K562 (cell line): ENCODE data around the gene DNAH17. TPM values are rescaled to one million over a fixed set of nuclear protein-coding genes. Genes with fewer than 3 reads are reported as not detected.
A peak's percentile ranks its signal among the peaks of the same experiment; 100 is the strongest.

Experiments used
- BRD9 ChIP-seq: fragments of 450-650 bp; IDR thresholded peaks from 2 replicates; pipeline ENCODE4 v1.6.1; 2018; ENCODE audit warnings: low read depth; ENCODE audit not compliant: partially characterized antibody
- CCAR2 ChIP-seq: fragments of 200-400 bp; formaldehyde crosslinking; IDR thresholded peaks from 2 replicates; pipeline ENCODE4 v1.6.1; 2017; ENCODE audit warnings: mild to moderate bottlenecking, low read depth, low read length
- CEBPB ChIP-seq: fragments of 450-650 bp; IDR thresholded peaks from 2 replicates; pipeline ENCODE4 v1.6.1; 2016; ENCODE audit warnings: missing genetic modification characterization, missing compliant biosample characterization
- EWSR1 ChIP-seq: fragments of 450-650 bp; IDR thresholded peaks from 2 replicates; pipeline ENCODE4 v1.6.1; 2018; ENCODE audit warnings: borderline replicate concordance, mild to moderate bottlenecking, low read depth, moderate library complexity; ENCODE audit not compliant: partially characterized antibody
- NR1H2 ChIP-seq: sonication (generic); formaldehyde crosslinking; IDR thresholded peaks from 2 replicates; pipeline ENCODE4 v1.4.0; 2020; ENCODE audit warnings: mild to moderate bottlenecking, missing genetic modification reagents
- NRF1 ChIP-seq, 2 experiments: fragments of 450-650 bp; IDR thresholded peaks in 1 of 2; conservative IDR thresholded peaks in 1 of 2; 2 replicates each; pipeline ENCODE4 v1.6.1; 2014; ENCODE audit warnings: mild to moderate bottlenecking in 2 of 2
- PHF20 ChIP-seq: fragments of 450-650 bp; IDR thresholded peaks from 2 replicates; pipeline ENCODE4 v1.6.1; 2018; ENCODE audit not compliant: partially characterized antibody
- YY1 ChIP-seq, 3 experiments: IDR thresholded peaks; 2 replicates each; pipeline ENCODE4 v1.6.1; 2011; ENCODE audit warnings: low read length in 2 of 3, mild to moderate bottlenecking in 2 of 3, moderate library complexity in 2 of 3, borderline replicate concordance in 1 of 3, control low read depth in 1 of 3, low read depth in 1 of 3; ENCODE audit not compliant: insufficient read depth in 3 of 3, insufficient replicate concordance in 2 of 3, control insufficient read depth in 1 of 3, insufficient read length in 1 of 3; ENCODE audit errors: extremely low read depth in 1 of 3
- ZNF347 ChIP-seq: fragments of 450-650 bp; formaldehyde crosslinking; IDR thresholded peaks from 2 replicates; pipeline ENCODE4 v1.4.0; 2020; ENCODE audit warnings: low read depth, mild to moderate bottlenecking, moderate library complexity
- ZNF436 ChIP-seq: fragments of 250-450, 450-650 bp; sonication (Bioruptor Pico); formaldehyde crosslinking; IDR thresholded peaks from 2 replicates; pipeline ENCODE4 v1.7.0; 2020; ENCODE audit warnings: mild to moderate bottlenecking
- polyA plus RNA-seq, 8 experiments: library from polyadenylated mRNA; depleted of rRNA in 4 of 8; stranded (reverse) in 5 of 8; unstranded in 3 of 8; fragments of >200 nt; fragmentation: Nextera tagmentation in 2 of 8; fragmentation: Illumina TruSeq in 1 of 8; extraction: Ambion mirVana in 2 of 8; extraction: Trizol in 1 of 8; gene quantifications; 2 replicates each; pipeline versions ENCODE4 v1.2.1 to v1.2.3, GENCODE V29; 2011 to 2014; ENCODE audit warnings: inconsistent platforms in 1 of 8, missing spikeins in 1 of 8
- total RNA-seq, 7 experiments: library from RNA; depleted of rRNA in 6 of 7; stranded (reverse); fragments of >200 nt in 6 of 7; fragmentation: Illumina TruSeq in 2 of 7; extraction: Trizol in 2 of 7; gene quantifications; 2 replicates each; pipeline versions ENCODE4 v1.2.1 to v1.2.3, GENCODE V29; 2011 to 2021; ENCODE audit warnings: low replicate concordance in 1 of 7
- TF ChIP-seq, protein P1 (sequence below): fragments of 450-650 bp; IDR thresholded peaks from 2 replicates; pipeline ENCODE4 v1.6.1; 2016; ENCODE audit warnings: mild to moderate bottlenecking, moderate library complexity

Gene DNAH17
- total and polyA plus RNA-seq, 9 of the 15 experiments (the other 6 are each of a cell fraction or from before 2014, with no cell fraction given): under 0.01 to 0.06 (median 0.03) TPM; not detected in 5

DNA sequence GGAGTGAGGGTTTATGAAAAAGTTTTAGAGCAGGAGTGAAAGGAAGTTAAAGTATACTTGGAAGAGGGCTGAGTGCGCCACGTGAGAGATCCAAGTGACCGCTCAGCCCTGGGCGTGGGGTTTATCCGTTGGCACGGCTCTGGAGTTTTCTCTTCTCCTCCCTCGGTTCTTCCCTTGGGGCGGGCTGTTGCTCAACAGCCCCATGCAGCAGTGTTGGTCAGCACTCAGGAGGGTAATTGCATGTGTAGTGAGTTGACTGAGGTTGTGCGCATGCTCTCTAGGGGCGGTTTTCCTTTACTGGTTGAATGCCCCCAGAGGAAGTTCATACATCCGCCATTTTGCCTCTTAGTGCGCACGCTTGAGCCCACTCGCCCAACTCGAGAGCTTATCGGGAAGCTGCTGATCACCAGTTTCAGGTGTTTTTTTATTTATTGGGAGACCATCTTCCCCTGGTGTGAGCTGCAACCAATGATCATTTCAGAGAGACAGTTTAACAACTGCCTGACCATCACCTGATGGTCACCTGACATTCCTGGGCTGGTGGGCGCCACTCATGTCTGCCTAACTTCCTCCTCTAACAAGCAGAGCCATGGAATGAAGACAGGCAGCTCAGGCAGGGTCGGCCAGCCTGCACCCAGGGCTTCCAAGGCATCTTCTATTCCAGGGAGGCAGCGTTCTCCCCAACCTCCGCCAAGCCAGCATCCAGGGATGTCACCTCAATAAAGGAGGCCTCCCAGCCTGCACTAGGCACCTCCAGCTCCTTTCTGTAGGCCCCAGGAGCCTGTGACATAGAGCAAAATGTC lies 41.3 kb upstream of the DNAH17 start (continued):
- TF ChIP-seq, protein P1, sequence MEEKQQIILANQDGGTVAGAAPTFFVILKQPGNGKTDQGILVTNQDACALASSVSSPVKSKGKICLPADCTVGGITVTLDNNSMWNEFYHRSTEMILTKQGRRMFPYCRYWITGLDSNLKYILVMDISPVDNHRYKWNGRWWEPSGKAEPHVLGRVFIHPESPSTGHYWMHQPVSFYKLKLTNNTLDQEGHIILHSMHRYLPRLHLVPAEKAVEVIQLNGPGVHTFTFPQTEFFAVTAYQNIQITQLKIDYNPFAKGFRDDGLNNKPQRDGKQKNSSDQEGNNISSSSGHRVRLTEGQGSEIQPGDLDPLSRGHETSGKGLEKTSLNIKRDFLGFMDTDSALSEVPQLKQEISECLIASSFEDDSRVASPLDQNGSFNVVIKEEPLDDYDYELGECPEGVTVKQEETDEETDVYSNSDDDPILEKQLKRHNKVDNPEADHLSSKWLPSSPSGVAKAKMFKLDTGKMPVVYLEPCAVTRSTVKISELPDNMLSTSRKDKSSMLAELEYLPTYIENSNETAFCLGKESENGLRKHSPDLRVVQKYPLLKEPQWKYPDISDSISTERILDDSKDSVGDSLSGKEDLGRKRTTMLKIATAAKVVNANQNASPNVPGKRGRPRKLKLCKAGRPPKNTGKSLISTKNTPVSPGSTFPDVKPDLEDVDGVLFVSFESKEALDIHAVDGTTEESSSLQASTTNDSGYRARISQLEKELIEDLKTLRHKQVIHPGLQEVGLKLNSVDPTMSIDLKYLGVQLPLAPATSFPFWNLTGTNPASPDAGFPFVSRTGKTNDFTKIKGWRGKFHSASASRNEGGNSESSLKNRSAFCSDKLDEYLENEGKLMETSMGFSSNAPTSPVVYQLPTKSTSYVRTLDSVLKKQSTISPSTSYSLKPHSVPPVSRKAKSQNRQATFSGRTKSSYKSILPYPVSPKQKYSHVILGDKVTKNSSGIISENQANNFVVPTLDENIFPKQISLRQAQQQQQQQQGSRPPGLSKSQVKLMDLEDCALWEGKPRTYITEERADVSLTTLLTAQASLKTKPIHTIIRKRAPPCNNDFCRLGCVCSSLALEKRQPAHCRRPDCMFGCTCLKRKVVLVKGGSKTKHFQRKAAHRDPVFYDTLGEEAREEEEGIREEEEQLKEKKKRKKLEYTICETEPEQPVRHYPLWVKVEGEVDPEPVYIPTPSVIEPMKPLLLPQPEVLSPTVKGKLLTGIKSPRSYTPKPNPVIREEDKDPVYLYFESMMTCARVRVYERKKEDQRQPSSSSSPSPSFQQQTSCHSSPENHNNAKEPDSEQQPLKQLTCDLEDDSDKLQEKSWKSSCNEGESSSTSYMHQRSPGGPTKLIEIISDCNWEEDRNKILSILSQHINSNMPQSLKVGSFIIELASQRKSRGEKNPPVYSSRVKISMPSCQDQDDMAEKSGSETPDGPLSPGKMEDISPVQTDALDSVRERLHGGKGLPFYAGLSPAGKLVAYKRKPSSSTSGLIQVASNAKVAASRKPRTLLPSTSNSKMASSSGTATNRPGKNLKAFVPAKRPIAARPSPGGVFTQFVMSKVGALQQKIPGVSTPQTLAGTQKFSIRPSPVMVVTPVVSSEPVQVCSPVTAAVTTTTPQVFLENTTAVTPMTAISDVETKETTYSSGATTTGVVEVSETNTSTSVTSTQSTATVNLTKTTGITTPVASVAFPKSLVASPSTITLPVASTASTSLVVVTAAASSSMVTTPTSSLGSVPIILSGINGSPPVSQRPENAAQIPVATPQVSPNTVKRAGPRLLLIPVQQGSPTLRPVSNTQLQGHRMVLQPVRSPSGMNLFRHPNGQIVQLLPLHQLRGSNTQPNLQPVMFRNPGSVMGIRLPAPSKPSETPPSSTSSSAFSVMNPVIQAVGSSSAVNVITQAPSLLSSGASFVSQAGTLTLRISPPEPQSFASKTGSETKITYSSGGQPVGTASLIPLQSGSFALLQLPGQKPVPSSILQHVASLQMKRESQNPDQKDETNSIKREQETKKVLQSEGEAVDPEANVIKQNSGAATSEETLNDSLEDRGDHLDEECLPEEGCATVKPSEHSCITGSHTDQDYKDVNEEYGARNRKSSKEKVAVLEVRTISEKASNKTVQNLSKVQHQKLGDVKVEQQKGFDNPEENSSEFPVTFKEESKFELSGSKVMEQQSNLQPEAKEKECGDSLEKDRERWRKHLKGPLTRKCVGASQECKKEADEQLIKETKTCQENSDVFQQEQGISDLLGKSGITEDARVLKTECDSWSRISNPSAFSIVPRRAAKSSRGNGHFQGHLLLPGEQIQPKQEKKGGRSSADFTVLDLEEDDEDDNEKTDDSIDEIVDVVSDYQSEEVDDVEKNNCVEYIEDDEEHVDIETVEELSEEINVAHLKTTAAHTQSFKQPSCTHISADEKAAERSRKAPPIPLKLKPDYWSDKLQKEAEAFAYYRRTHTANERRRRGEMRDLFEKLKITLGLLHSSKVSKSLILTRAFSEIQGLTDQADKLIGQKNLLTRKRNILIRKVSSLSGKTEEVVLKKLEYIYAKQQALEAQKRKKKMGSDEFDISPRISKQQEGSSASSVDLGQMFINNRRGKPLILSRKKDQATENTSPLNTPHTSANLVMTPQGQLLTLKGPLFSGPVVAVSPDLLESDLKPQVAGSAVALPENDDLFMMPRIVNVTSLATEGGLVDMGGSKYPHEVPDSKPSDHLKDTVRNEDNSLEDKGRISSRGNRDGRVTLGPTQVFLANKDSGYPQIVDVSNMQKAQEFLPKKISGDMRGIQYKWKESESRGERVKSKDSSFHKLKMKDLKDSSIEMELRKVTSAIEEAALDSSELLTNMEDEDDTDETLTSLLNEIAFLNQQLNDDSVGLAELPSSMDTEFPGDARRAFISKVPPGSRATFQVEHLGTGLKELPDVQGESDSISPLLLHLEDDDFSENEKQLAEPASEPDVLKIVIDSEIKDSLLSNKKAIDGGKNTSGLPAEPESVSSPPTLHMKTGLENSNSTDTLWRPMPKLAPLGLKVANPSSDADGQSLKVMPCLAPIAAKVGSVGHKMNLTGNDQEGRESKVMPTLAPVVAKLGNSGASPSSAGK: no peak
- TF ChIP-seq EWSR1: no peak
- TF ChIP-seq PHF20: no peak
- no peak for TF ChIP-seq NR1H2 (CRISPR knock-in tag)
- no peak for TF ChIP-seq ZNF436 (CRISPR knock-in tag)
- no peak for TF ChIP-seq ZNF347
- TF ChIP-seq CCAR2: no peak
- peak; percentile 63 to 73 for TF ChIP-seq NRF1 (conservative IDR thresholded peaks at IDR 0.05 in 1 of 2, IDR thresholded peaks at IDR 0.05 in 1 of 2)
- peak in 2 of 3 experiments; percentile 12 to 28 for TF ChIP-seq YY1 (IDR thresholded peaks at IDR 0.05; ENCODE audit: borderline replicate concordance in 1 of 3, control insufficient read depth in 1 of 3, extremely low read depth in 1 of 3, insufficient read depth in 3 of 3, insufficient read length in 1 of 3, insufficient replicate concordance in 2 of 3, low read depth in 1 of 3, low read length in 2 of 3)
- TF ChIP-seq BRD9: no peak
- TF ChIP-seq CEBPB (tag): peak; percentile 29; the same call in 1 of the 2 replicates
